Keratinocyte (primary cell): ENCODE data around the gene SPHK1. TPM values are rescaled to one million over a fixed set of nuclear protein-coding genes. Genes with fewer than 3 reads are reported as not detected.

Source experiments
- DNase-seq: peaks from one replicate; pipeline ENCODE4 v3.0.0-alpha.2; 2011; ENCODE audit warnings: low read depth, missing footprints, low spot score
- FAIRE-seq: peaks from 2 replicates; lab custom pipeline; 2011; peaks lifted over from hg19 to GRCh38; lab: Jason Lieb, UNC
- H2AFZ ChIP-seq: 2 replicates; pipeline ENCODE4 v1.6.0; 2012; ENCODE audit warnings: low read length, control low read depth, inconsistent platforms; ENCODE audit not compliant: control insufficient read depth
- H3K27ac ChIP-seq: 2 replicates; pipeline ENCODE4 v1.5.1; 2011; ENCODE audit warnings: low read length; ENCODE audit not compliant: control insufficient read depth, insufficient read depth
- H3K27me3 ChIP-seq: 3 replicates; pipeline ENCODE4 v1.6.0; 2011; ENCODE audit warnings: low read length; ENCODE audit not compliant: control insufficient read depth, insufficient read depth; ENCODE audit errors: extremely low read depth
- H3K36me3 ChIP-seq, 2 experiments: 2 replicates in 1 of 2; 3 replicates in 1 of 2; pipeline ENCODE4 v1.5.1; 2011; ENCODE audit warnings: low read length in 2 of 2, mild to moderate bottlenecking in 1 of 2; ENCODE audit not compliant: control insufficient read depth in 2 of 2, insufficient read depth in 2 of 2; ENCODE audit errors: extremely low read depth in 1 of 2
- H3K4me1 ChIP-seq: 3 replicates; pipeline ENCODE4 v1.5.1; 2011; ENCODE audit warnings: low read length; ENCODE audit not compliant: control insufficient read depth, insufficient read depth; ENCODE audit errors: extremely low read depth
- H3K4me2 ChIP-seq: 3 replicates; pipeline ENCODE4 v1.6.0; 2011; ENCODE audit warnings: low read depth, low read length; ENCODE audit not compliant: control insufficient read depth, insufficient read depth; ENCODE audit errors: extremely low read depth
- H3K4me3 ChIP-seq, 3 experiments: fragments of 200-600 bp in 1 of 3; sonication (generic) in 1 of 3; 2 replicates in 2 of 3; 3 replicates in 1 of 3; pipeline ENCODE4 v1.5.1; 2011 to 2016; ENCODE audit warnings: low read length in 3 of 3, mild to moderate bottlenecking in 3 of 3, control low read depth in 2 of 3, inconsistent platforms in 1 of 3, low read depth in 1 of 3, mixed read lengths in 1 of 3, mixed run types in 1 of 3, moderate library complexity in 1 of 3; ENCODE audit not compliant: control insufficient read depth in 2 of 3, insufficient read depth in 2 of 3; ENCODE audit errors: extremely low read depth in 1 of 3
- H3K79me2 ChIP-seq: 2 replicates; pipeline ENCODE4 v1.6.0; 2012; ENCODE audit warnings: low read length; ENCODE audit not compliant: control insufficient read depth, insufficient read depth
- H3K9ac ChIP-seq: 3 replicates; pipeline ENCODE4 v1.6.0; 2011; ENCODE audit warnings: low read length; ENCODE audit not compliant: control insufficient read depth, insufficient read depth; ENCODE audit errors: extremely low read depth
- H3K9me1 ChIP-seq: 3 replicates; pipeline ENCODE4 v1.6.0; 2011; ENCODE audit warnings: low read length; ENCODE audit not compliant: control insufficient read depth, insufficient read depth; ENCODE audit errors: extremely low read depth
- H3K9me3 ChIP-seq: 2 replicates; pipeline ENCODE4 v1.5.1; 2012; ENCODE audit warnings: low read depth, low read length; ENCODE audit not compliant: control insufficient read depth
- H4K20me1 ChIP-seq: 3 replicates; pipeline ENCODE4 v1.6.0; 2011; ENCODE audit warnings: low read length; ENCODE audit not compliant: control insufficient read depth, insufficient read depth; ENCODE audit errors: extremely low read depth
- EZH2 ChIP-seq: IDR thresholded peaks from one replicate; pipeline ENCODE4 v1.6.1; 2012; ENCODE audit warnings: inconsistent platforms, mild to moderate bottlenecking, low read length, moderate library complexity
- dilution Hi-C: fragments of 300-500 bp; cut with MboI; formaldehyde crosslinking; loops from one replicate; pipeline ENCODE4 v1.7.0; 2020; ENCODE audit warnings: low sequenced_read_pairs; ENCODE audit not compliant: extremely low pct_ligation_motif_present
- polyA plus RNA-seq, 5 experiments: library from polyadenylated mRNA; depleted of rRNA in 3 of 5; stranded (reverse) in 3 of 5; stranded (forward) in 1 of 5; unstranded in 1 of 5; fragments of >200 nt; gene quantifications; 1 replicate in 1 of 5; 2 replicates in 3 of 5; 3 replicates in 1 of 5; pipeline versions ENCODE4 v1.2.1 to v1.2.3, GENCODE V29; 2011 to 2012; ENCODE audit warnings: missing spikeins in 2 of 5, low read depth in 1 of 5, low replicate concordance in 1 of 5
- TF ChIP-seq, protein P1 (sequence below), 3 experiments: IDR thresholded peaks in 1 of 3; conservative IDR thresholded peaks in 1 of 3; optimal IDR thresholded peaks in 1 of 3; 2 replicates in 2 of 3; 3 replicates in 1 of 3; pipeline versions ENCODE3 to v1.5.1; 2011; ENCODE audit warnings: low read length in 3 of 3, mild to moderate bottlenecking in 3 of 3, moderate library complexity in 2 of 3, control low read depth in 1 of 3, inconsistent platforms in 1 of 3; ENCODE audit not compliant: insufficient read depth in 2 of 3; ENCODE audit errors: extremely low read depth in 1 of 3

SPHK1 gene
- polyA plus RNA-seq, 1 donor (not counting 4 experiments of a cell fraction or from before 2014, with no cell fraction given), result 50.2 TPM

DNA sequence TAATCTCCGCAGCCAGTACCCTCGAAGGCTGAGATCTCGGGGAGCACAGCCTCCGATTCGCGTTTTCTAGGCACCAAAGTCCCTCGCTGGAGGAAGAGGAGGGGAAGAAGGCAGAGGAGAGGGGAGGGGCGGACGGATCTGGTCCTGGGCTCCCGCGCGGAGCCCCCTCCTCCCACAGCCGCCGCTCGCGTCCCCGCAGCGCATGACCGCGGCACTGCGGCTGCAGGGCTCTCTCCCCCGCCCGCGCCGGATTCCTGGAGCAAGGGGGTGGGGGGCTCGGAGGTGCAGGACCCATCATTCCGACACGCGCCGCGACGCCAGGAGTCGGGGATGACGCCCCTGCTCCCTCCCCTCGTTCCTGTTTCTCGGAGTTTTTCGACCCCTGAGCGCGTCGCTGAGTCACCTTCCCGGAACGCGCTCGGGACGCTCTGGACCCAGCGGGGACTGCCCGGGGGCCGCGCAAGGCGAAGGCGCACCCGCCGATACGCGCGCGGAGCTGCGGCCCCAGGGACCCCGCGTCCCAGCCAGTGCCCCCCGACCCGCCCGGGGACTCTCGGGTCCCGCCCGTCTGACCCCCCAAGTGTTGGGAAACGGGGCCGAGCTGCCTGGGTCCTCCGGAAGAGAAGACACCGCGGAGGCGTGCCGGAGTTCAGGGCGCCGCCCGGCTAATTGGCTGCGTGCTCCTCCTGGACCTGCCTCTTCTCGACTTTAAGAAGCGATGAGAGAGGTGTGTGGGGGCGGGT is 1.4 kb upstream of the SPHK1 start:
- H3K9ac ChIP-seq, result peak overlapping the region; percentile 93
- H3K27me3 ChIP-seq, result no peaks in the 10 kb centered on the region
- peak overlapping the region; percentile 68 to 89 (median 73) for H3K4me3 ChIP-seq
- H3K27ac ChIP-seq, result peak overlapping the region; percentile 87
- DNase-seq, result no peak
- H3K9me1 ChIP-seq, result no peaks in the 10 kb centered on the region
- no peak for TF ChIP-seq EZH2
- TF ChIP-seq, protein P1, sequence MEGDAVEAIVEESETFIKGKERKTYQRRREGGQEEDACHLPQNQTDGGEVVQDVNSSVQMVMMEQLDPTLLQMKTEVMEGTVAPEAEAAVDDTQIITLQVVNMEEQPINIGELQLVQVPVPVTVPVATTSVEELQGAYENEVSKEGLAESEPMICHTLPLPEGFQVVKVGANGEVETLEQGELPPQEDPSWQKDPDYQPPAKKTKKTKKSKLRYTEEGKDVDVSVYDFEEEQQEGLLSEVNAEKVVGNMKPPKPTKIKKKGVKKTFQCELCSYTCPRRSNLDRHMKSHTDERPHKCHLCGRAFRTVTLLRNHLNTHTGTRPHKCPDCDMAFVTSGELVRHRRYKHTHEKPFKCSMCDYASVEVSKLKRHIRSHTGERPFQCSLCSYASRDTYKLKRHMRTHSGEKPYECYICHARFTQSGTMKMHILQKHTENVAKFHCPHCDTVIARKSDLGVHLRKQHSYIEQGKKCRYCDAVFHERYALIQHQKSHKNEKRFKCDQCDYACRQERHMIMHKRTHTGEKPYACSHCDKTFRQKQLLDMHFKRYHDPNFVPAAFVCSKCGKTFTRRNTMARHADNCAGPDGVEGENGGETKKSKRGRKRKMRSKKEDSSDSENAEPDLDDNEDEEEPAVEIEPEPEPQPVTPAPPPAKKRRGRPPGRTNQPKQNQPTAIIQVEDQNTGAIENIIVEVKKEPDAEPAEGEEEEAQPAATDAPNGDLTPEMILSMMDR (optimal IDR thresholded peaks at IDR 0.05 in 1 of 3, IDR thresholded peaks at IDR 0.05 in 1 of 3, conservative IDR thresholded peaks at IDR 0.05 in 1 of 3; ENCODE audit: extremely low read depth in 1 of 3, insufficient read depth in 2 of 3, low read length in 3 of 3), result no peak
- FAIRE-seq, result no peak
- H3K79me2 ChIP-seq, result peaks cover 34% of the 10 kb centered on the region
- H3K4me2 ChIP-seq, result peak overlapping the region; percentile 95
- dilution Hi-C loops, result no loop called here
- peaks cover 11 to 16% of the 10 kb centered on the region in 2 experiments for H3K36me3 ChIP-seq
- no peaks in the 10 kb centered on the region for H3K9me3 ChIP-seq
- H3K4me1 ChIP-seq, result peaks cover 19% of the 10 kb centered on the region
- peaks cover 5% of the 10 kb centered on the region for H4K20me1 ChIP-seq
- H2AFZ ChIP-seq, result peak overlapping the region; percentile 44

DNA sequence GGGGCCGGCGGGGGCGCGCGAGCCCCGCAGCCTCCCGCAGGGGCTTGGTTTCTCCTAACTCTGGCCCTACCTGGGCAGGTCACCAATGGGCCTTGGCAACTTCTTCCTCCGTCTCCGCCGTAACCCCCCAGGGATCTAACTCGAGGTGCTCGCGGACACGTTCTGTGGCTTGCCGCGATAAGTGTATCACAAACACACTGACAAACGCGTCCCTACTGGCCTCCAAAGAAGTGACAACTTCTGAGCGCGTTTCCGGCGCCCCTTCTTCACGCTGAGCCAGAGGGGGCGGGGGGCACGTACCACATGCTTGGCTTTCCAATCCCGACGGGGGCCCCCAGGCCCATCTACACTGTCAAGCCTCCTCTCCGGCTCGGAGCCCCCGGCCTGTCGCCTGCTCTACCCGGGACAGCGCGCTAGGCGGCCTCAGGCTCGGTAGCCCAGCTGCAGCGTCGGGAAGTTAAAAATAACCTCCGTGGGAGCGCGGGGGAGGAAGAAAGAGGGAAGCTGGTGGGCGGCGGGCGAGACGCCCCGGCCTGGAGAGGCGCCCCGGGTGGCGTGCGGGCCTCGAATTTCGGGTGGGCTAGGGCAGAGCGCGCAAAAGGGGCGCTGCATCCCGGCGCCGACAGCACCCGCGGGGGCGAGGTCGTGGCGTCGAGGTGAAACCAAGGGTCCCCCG is 725 bp upstream of the SPHK1 start:
- peaks cover 5% of the 10 kb centered on the region for H4K20me1 ChIP-seq
- dilution Hi-C loops, result no loop called here
- TF ChIP-seq, protein P1 (optimal IDR thresholded peaks at IDR 0.05 in 1 of 3, IDR thresholded peaks at IDR 0.05 in 1 of 3, conservative IDR thresholded peaks at IDR 0.05 in 1 of 3; ENCODE audit: extremely low read depth in 1 of 3, insufficient read depth in 2 of 3, low read length in 3 of 3), result peak in 2 of 3 experiments; percentile 13 to 16
- TF ChIP-seq EZH2, result no peak
- no peaks in the 10 kb centered on the region for H3K9me1 ChIP-seq
- H3K4me2 ChIP-seq, result peak overlapping the region; percentile 95
- no peak for DNase-seq
- H3K9me3 ChIP-seq, result no peaks in the 10 kb centered on the region
- H3K9ac ChIP-seq, result peak overlapping the region; percentile 93
- no peaks in the 10 kb centered on the region for H3K27me3 ChIP-seq
- H3K4me1 ChIP-seq, result peaks cover 19% of the 10 kb centered on the region
- H3K27ac ChIP-seq, result peak overlapping the region; percentile 87
- H3K4me3 ChIP-seq, result peak overlapping the region; percentile 68 to 89 (median 73)
- no peak for FAIRE-seq
- H3K36me3 ChIP-seq, result peaks cover 11 to 16% of the 10 kb centered on the region in 2 experiments
- peaks cover 34% of the 10 kb centered on the region for H3K79me2 ChIP-seq
- peak overlapping the region; percentile 60 for H2AFZ ChIP-seq
